WTC11 (cell line): ENCODE results near the gene TEX261. TPM values are rescaled to one million over a fixed set of nuclear protein-coding genes. Genes with fewer than 3 reads are reported as not detected.

Experiments used
- ATAC-seq: fragments of 200-7000 bp; cut with Tn5 transposase; 2 replicates; pipeline ENCODE4 v1.10.0; 2021; ENCODE audit warnings: mild to moderate bottlenecking, moderate library complexity
- CTCF ChIA-PET: fragments of 300-600 bp; sonication (Branson Sonifier 250); formaldehyde crosslinking; loops from one replicate; lab custom pipeline; 2021; ENCODE audit warnings: antibody characterized with exemption; lab: Charles Lee
- POLR2A ChIA-PET: fragments of 350-600 bp; sonication (Branson Sonifier 250); formaldehyde crosslinking; loops from one replicate; lab custom pipeline; 2021; ENCODE audit warnings: antibody characterized with exemption; lab: Charles Lee
- DNase-seq: peaks from one replicate; pipeline ENCODE4 v3.0.0; 2021; ENCODE audit warnings: low spot score
- H3K27ac Mint-ChIP-seq: 2 replicates; pipeline ENCODE4 v1.8.0; 2021; ENCODE audit warnings: mixed read lengths
- H3K27me3 Mint-ChIP-seq: 2 replicates; pipeline ENCODE4 v1.8.0; 2021; ENCODE audit warnings: low read depth, mild to moderate bottlenecking, moderate library complexity, mixed read lengths
- H3K36me3 Mint-ChIP-seq: 2 replicates; pipeline ENCODE4 v1.8.0; 2021; ENCODE audit warnings: mixed read lengths
- H3K4me1 Mint-ChIP-seq: 2 replicates; pipeline ENCODE4 v1.8.0; 2022; ENCODE audit warnings: mixed read lengths
- H3K4me3 Mint-ChIP-seq: 2 replicates; pipeline ENCODE4 v1.8.0; 2021; ENCODE audit warnings: mild to moderate bottlenecking, moderate library complexity, mixed read lengths
- H3K9me3 Mint-ChIP-seq: 2 replicates; pipeline ENCODE4 v1.8.0; 2021; ENCODE audit warnings: mixed read lengths
- AR ChIP-seq: fragments of 250-450 bp; sonication (Bioruptor Pico); IDR thresholded peaks from 2 replicates; pipeline ENCODE4 v1.9.0; 2021; ENCODE audit warnings: mild to moderate bottlenecking
- ARID4B ChIP-seq: sonication (generic); formaldehyde crosslinking; IDR thresholded peaks from 2 replicates; pipeline ENCODE4 v1.8.0; 2023; ENCODE audit warnings: missing genetic modification reagents, mild to moderate bottlenecking, borderline replicate concordance
- ATF1 ChIP-seq: sonication (generic); formaldehyde crosslinking; IDR thresholded peaks from 2 replicates; pipeline ENCODE4 v1.8.1; 2023; ENCODE audit warnings: mild to moderate bottlenecking, moderate library complexity, missing genetic modification reagents
- CTCF ChIP-seq: fragments of 200-600 bp; IDR thresholded peaks from 2 replicates; pipeline ENCODE4 v1.8.0; 2022; ENCODE audit warnings: antibody characterized with exemption
- FOXP1 ChIP-seq: sonication (generic); formaldehyde crosslinking; IDR thresholded peaks from 2 replicates; pipeline ENCODE4 v1.8.0; 2022; ENCODE audit warnings: missing genetic modification reagents, mild to moderate bottlenecking, moderate library complexity, borderline replicate concordance
- HMGA2 ChIP-seq: fragments of 250-450 bp; sonication (Bioruptor Pico); IDR thresholded peaks from 2 replicates; pipeline ENCODE4 v1.4.0; 2021; ENCODE audit warnings: mild to moderate bottlenecking, moderate library complexity
- IRF1 ChIP-seq: sonication (generic); formaldehyde crosslinking; IDR thresholded peaks from 2 replicates; pipeline ENCODE4 v1.8.0; 2023; ENCODE audit warnings: missing genetic modification reagents
- JUN ChIP-seq: sonication (generic); formaldehyde crosslinking; IDR thresholded peaks from 2 replicates; pipeline ENCODE4 v1.8.0; 2023; ENCODE audit warnings: mild to moderate bottlenecking, missing genetic modification reagents
- MAX ChIP-seq: sonication (generic); formaldehyde crosslinking; IDR thresholded peaks from 2 replicates; pipeline ENCODE4 v1.8.0; 2022; ENCODE audit warnings: mild to moderate bottlenecking, missing genetic modification reagents
- NFE2L1 ChIP-seq: sonication (generic); formaldehyde crosslinking; IDR thresholded peaks from 2 replicates; pipeline ENCODE4 v1.8.1; 2023; ENCODE audit warnings: missing genetic modification reagents
- NR2C2 ChIP-seq: sonication (generic); formaldehyde crosslinking; IDR thresholded peaks from 2 replicates; pipeline ENCODE4 v1.8.0; 2022; ENCODE audit warnings: mild to moderate bottlenecking, missing genetic modification reagents
- SMAD3 ChIP-seq: sonication (generic); formaldehyde crosslinking; IDR thresholded peaks from 2 replicates; pipeline ENCODE4 v1.8.0; 2022; ENCODE audit warnings: missing genetic modification reagents, mild to moderate bottlenecking, borderline replicate concordance
- SMAD4 ChIP-seq: sonication (generic); formaldehyde crosslinking; IDR thresholded peaks from 2 replicates; pipeline ENCODE4 v1.8.0; 2022; ENCODE audit warnings: mild to moderate bottlenecking, missing genetic modification reagents
- TP53 ChIP-seq: sonication (generic); formaldehyde crosslinking; IDR thresholded peaks from 2 replicates; pipeline ENCODE4 v1.8.1; 2023; ENCODE audit warnings: mild to moderate bottlenecking, missing genetic modification reagents
- ZNF121 ChIP-seq: sonication (generic); formaldehyde crosslinking; IDR thresholded peaks from 2 replicates; pipeline ENCODE4 v1.8.0; 2023; ENCODE audit warnings: missing genetic modification reagents
- ZNF317 ChIP-seq: sonication (generic); formaldehyde crosslinking; IDR thresholded peaks from 2 replicates; pipeline ENCODE4 v1.8.1; 2023; ENCODE audit warnings: low read depth, mild to moderate bottlenecking, moderate library complexity, missing genetic modification reagents, borderline replicate concordance
- ZNF423 ChIP-seq: fragments of 250-450 bp; sonication (Bioruptor Pico); IDR thresholded peaks from 2 replicates; pipeline ENCODE4 v2.1.2; 2022; ENCODE audit warnings: mild to moderate bottlenecking, moderate library complexity
- ZNF532 ChIP-seq: fragments of 250-450 bp; sonication (Bioruptor Pico); IDR thresholded peaks from 2 replicates; pipeline ENCODE4 v1.9.0; 2021; ENCODE audit warnings: mild to moderate bottlenecking, borderline replicate concordance
- ZSCAN18 ChIP-seq: fragments of 250-450 bp; sonication (Bioruptor Pico); IDR thresholded peaks from 2 replicates; pipeline ENCODE4 v2.1.2; 2022; ENCODE audit warnings: mild to moderate bottlenecking, moderate library complexity
- total RNA-seq: library from RNA; stranded (reverse); gene quantifications from 3 replicates; pipeline ENCODE4 v1.2.3, GENCODE V29; 2021

TEX261 gene
- total RNA-seq, 1 experiment from 2014 or later, result 18.3 TPM

- TF ChIP-seq AR (CRISPR knock-in tag), result no peak
- TF ChIP-seq FOXP1 (CRISPR knock-in tag), result no peak
- TF ChIP-seq SMAD3 (CRISPR knock-in tag), result no peak
These were observed 9.4 kb downstream of the TEX261 start (continued) for GRCh38 chr2:70985283-70985688.

GRCh38 chr2:70984576-70985282 lies 9.9 kb downstream of the TEX261 start:
- DNase-seq (peak; percentile 85), ATAC-seq (peak; percentile 96)
- Mint-ChIP-seq H3K27ac (no peak overlapping the region), H3K4me3 (peak overlapping the region; percentile 54), H3K27me3 (peaks cover 14% of the 10 kb centered on the region), H3K4me1 (peaks cover 5% of the 10 kb centered on the region), H3K36me3 (peaks cover 12% of the 10 kb centered on the region), H3K9me3 (no peaks in the 10 kb centered on the region)
- POLR2A ChIA-PET, result no interaction called here
- CTCF ChIA-PET, result interaction anchor here (0.6 to 4.9 kb wide), 41 partner anchors 8 to 1895 kb away, joined by 3 to 68 read pairs (median 4); partner anchors contain the start of genes ATP6V1B1, MCEE, MPHOSPH10 and NAGK
- TF ChIP-seq JUN (CRISPR knock-in tag), result no peak
- no peak for TF ChIP-seq ATF1 (CRISPR knock-in tag)
- TF ChIP-seq ZSCAN18, result no peak
- 0 out of 2 replicates have a peak, but pooled peaks have one; percentile 41 for TF ChIP-seq SMAD3 (CRISPR knock-in tag)
- TF ChIP-seq ZNF121 (CRISPR knock-in tag), result peak; percentile 98
- no peak for TF ChIP-seq HMGA2 (CRISPR knock-in tag)
- no peak for TF ChIP-seq NR2C2 (CRISPR knock-in tag)
- no peak for TF ChIP-seq ZNF532 (CRISPR knock-in tag)
- TF ChIP-seq IRF1 (CRISPR knock-in tag), result peak; percentile 46; the same call in 1 of the 2 replicates
- TF ChIP-seq TP53 (CRISPR knock-in tag), result no peak
- TF ChIP-seq ZNF317 (CRISPR knock-in tag), result no peak
- no peak for TF ChIP-seq NFE2L1
- TF ChIP-seq SMAD4 (CRISPR knock-in tag), result no peak
- TF ChIP-seq ARID4B (CRISPR knock-in tag), result peak; percentile 47; the same call in 1 of the 2 replicates
- TF ChIP-seq MAX (CRISPR knock-in tag), result peak; percentile 84
- TF ChIP-seq ZNF423 (CRISPR knock-in tag), result no peak
- peak; percentile 90 for TF ChIP-seq CTCF
